ENCODE data around the gene TMEM203.

- TF ChIP-seq EZH2phosphoT487 (IDR thresholded peaks at IDR 0.05; ENCODE audit: borderline replicate concordance, low read depth, low read length) (no peak), CTCF (conservative IDR thresholded peaks at IDR 0.05; ENCODE audit: low read length) (no peak)
Observed at GRCh38 chr9:137232101-137232500, 26.7 kb upstream of the TMEM203 start.
